Body of pancreas (tissue), 4 donors: ENCODE data around the gene MGAT5.

ENCODE experiments used
- POLR2A ChIP-seq, 3 donors: fragments of 450-650 bp; IDR thresholded peaks; one replicate each; pipeline ENCODE4 v1.6.1; 2016; ENCODE audit warnings: antibody characterized with exemption in 3 of 3, mild to moderate bottlenecking in 2 of 3
- TF ChIP-seq, protein P1 (sequence below), 7 experiments: fragments of 450-650 bp in 4 of 7; fragments of 200-600 bp in 3 of 7; sonication (generic) in 3 of 7; IDR thresholded peaks; one replicate each; pipeline ENCODE4 v1.5.1; 2016 to 2019; ENCODE audit warnings: antibody characterized with exemption in 7 of 7

DNA sequence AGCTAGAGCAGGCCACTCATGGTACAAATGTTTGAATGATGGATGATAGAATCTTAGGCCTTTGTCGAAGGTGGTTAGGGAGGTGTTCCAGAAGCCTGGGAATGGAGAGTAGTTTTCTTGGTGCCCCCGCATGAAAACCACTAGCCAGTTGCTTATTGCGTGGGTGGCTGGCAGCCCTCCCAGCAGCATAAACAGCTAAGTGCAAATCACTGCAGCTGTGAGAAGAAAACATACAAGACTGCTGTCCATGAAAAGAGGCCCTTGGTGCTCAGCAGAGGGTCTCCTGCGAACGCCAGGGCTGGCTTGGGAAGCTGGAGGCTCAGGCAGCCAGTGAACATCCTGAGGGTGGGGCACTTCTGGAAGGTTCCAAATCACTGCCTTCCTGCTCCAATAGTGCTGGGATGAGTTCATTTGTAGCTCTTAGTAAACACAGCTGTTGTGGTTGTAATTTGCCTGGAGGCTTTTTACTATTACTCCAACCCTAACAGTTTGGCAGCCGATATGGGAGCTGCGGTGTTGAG lies 118.8 kb downstream of the MGAT5 start:
- TF ChIP-seq, protein P1, sequence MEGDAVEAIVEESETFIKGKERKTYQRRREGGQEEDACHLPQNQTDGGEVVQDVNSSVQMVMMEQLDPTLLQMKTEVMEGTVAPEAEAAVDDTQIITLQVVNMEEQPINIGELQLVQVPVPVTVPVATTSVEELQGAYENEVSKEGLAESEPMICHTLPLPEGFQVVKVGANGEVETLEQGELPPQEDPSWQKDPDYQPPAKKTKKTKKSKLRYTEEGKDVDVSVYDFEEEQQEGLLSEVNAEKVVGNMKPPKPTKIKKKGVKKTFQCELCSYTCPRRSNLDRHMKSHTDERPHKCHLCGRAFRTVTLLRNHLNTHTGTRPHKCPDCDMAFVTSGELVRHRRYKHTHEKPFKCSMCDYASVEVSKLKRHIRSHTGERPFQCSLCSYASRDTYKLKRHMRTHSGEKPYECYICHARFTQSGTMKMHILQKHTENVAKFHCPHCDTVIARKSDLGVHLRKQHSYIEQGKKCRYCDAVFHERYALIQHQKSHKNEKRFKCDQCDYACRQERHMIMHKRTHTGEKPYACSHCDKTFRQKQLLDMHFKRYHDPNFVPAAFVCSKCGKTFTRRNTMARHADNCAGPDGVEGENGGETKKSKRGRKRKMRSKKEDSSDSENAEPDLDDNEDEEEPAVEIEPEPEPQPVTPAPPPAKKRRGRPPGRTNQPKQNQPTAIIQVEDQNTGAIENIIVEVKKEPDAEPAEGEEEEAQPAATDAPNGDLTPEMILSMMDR (IDR thresholded peaks at IDR 0.05), result no peak
- TF ChIP-seq POLR2A (IDR thresholded peaks at IDR 0.05), result no peak
